Astrocyte of the hippocampus (primary cell): ENCODE results near the gene ITGB1BP1.

Experiments used
- DNase-seq: peaks from one replicate; pipeline ENCODE4 v3.0.0; 2011; ENCODE audit warnings: low read depth, low spot score

ITGB1BP1 gene

DNA sequence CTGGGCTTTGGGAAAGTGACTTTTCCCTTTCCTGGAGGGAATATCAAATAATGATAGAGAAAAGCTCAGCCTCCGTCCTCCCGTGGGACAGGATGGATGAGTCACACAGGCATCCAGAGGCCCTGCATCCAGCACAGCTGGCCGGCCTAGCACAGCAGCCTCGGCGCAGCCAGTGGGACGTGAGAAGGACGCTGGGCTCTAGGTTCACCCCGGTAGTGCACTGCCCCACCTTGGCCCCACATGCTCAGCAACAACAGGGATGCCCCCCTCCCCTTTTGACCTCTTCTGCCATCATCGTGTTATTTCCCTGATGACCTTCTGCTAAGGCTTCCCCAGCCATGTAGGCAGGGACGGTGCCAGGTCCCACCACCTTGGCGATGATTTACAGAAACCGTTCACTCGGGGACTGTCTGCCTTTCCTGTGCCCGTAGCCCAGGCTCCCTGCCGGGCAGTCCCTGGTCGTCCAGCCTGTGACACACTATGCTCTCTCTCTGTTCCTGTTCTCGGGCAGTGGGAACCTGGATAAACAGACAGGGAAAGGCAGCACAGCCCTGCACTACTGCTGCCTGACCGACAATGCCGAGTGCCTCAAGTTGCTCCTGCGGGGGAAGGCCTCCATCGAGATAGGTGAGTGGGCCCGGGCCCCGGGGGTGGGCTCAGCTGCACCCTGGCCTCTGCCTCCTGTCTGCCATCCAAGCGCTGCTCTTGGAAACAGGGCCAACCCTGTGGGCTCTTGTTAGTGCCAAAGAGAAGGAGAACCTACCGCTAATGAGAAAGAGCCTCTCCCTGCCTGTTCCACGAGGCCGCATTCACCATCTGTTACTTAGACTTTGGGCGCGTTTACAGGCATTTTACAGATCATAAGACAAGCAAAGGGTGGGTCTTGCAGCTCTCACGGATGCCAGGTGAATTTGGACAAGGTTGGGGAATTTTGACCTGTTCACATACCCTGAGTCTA, 44.6 kb downstream of the ITGB1BP1 start:
- peak; percentile 64 for DNase-seq

DNA sequence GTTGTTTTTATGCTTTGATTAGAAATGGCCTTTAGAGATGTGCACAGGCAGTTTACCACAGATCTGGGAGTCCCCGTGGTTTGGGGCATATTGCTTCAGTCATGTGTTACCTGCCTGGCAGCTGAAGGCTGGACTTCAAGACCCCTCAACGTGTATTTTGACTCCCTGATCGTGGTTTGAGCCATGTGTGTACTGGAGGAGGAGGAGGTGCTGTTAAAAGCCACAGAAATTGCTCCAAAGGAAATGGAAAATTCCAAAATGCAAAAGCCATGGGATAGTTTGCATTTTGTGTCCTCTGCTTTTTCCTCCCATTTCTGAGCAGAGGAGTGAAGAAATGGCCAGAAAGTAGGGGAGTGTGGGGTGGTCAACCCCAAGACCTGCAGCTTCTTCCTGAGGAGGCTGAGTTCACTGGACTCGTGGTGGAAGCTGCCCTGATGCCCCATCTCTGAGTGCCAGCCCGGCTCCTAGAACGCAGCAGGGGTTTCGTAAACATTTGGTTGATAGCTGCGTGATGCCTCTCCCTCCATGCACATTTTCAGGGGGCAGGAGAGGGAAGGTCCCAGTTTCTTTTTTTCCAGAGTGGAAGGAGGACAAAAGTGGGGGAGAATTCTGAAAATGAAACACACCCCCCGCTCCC, 45.7 kb downstream of the ITGB1BP1 start:
- no peak for DNase-seq

GRCh38 chr2:9375857-9376428, 47.4 kb downstream of the ITGB1BP1 start:
- DNase-seq: no peak

DNA sequence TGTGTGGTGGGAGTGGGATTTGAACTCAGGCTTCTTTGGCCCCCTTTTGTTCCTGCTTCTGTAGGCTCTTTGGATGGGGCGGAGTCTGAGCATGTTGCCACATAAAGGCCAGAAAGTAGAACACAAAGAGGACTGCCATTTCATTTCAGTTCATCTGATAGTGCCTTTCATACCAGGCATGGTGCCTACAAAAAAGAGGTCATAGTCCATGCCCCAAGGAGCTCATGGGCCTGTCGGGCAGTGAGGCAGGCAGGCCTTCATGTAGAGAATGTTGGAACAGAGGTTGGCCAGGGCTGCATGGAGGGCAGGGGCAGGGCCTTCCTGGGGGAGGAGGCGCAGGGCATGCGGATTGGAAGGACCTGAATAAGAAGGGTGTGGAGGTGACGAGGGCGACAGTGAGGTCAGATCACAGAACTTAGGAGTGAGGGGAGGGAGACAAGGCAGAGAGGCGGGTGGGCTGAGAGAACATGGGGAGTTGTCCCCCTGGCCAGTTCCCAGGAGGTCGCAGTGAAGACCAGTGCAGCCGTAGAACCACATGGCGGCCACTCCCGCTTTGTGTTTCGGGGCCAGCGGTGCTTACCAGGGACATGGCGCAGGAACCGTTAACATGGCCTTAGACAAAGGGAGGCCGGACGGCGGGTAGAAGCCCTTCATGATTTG, 49.1 kb downstream of the ITGB1BP1 start:
- DNase-seq: no peak

GRCh38 chr2:9373476-9373875, 49.9 kb downstream of the ITGB1BP1 start:
- DNase-seq: no peak

- DNase-seq: no peak
These were observed 50.3 kb downstream of the ITGB1BP1 start for GRCh38 chr2:9373047-9373446.

DNA sequence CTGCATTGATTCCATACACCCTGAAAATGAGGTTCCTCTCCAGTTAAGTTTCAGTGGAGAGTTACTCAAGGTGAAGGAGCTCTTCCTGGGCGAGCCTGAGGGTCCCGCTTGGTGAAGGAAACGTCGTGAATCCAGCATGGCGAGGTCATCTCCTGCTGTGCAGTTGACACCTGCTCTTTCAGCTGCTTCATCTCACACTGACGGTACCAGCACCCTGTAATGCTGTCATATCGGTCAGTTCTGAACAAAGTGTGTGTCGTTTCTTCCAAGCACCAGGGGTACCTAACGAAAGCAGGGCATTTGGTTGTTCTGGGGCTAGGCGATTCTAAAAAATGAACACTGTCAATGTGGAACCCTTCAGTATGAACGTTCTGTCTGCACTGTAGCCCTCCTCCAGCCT, 52.6 kb downstream of the ITGB1BP1 start:
- no peak for DNase-seq

DNA sequence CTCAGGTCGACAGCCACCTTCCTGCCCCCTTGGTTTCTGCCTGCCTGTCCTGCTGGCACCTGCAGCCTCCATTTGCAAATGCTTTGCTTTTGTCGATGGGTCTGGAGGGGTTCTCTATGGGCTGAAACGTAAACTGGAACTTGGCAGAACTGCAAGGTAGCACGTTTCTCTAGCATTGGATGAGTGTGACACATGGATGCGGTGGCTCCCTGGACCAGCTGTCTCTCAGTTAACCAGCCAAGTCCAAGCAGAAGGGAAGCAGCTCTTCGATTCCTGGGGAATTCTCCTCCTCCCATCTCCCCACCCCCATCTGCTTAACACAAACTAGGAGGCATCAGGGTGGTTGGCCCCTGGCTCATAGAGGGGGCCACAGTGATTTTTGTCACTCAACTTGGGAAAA, 57.3 kb downstream of the ITGB1BP1 start:
- no peak for DNase-seq

GRCh38 chr2:9365498-9366019, 57.8 kb downstream of the ITGB1BP1 start:
- no peak for DNase-seq

GRCh38 chr2:9364791-9365497, 58.4 kb downstream of the ITGB1BP1 start:
- DNase-seq: peak; percentile 33

- no peak for DNase-seq
These were observed 59.0 kb downstream of the ITGB1BP1 start for GRCh38 chr2:9364373-9364772.

DNA sequence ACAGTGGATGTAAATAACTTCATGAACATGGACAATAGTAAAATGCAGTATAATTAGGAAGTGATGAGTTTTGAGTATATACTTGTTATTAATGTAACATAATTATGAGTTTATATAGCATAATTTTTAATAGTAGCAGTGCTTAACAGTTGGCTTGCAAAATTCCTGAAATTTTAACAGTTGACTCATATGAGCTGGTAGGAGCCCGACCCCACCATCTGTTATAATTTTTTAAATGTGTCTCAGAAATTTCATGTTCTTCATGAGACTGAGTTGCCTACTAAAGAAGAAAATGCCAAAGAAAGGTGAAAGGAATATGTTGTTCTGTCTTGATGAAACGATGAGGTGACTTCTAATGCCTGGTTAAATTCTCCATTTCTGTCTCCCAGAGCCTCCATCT, 62.6 kb downstream of the ITGB1BP1 start:
- no peak for DNase-seq

DNA sequence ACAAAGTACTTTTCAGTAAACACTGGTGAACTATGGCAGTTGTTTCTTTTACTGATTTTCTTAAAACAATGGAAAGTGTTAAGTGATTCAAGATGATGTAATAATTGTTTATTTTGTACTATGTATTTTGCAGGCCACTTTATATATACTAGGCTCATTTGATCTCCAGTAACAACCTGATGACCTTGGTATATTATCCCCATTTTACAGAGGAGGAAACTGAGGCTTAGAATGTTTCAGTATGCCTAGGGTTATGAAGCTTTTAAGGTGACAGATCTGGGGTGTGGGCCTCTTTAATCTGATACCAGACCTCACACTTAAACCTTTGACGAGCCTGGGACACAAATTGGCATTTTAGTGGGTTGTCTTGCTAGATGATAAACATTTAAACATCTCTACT, 63.2 kb downstream of the ITGB1BP1 start:
- DNase-seq: no peak

GRCh38 chr2:9359463-9359862, 63.9 kb downstream of the ITGB1BP1 start:
- DNase-seq: no peak

DNA sequence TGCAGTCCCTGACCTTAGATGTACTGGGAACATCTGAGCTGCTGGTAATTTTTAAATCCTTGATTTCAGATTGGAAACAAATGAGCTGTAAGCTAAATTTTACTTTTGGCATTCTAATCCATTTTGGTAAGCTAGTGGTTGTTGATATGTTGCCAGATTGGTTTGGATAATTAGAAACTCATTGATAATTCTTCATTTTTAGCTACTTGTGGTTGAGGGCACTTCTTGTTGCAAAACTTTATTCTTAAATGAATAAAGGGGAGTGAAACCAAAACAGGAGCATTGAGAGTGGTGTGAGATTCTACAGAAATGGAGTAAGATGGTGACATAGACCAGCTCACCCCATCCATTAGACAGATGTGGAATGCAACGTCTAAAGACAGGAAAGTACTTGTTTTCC, 64.5 kb downstream of the ITGB1BP1 start:
- DNase-seq: no peak

DNA sequence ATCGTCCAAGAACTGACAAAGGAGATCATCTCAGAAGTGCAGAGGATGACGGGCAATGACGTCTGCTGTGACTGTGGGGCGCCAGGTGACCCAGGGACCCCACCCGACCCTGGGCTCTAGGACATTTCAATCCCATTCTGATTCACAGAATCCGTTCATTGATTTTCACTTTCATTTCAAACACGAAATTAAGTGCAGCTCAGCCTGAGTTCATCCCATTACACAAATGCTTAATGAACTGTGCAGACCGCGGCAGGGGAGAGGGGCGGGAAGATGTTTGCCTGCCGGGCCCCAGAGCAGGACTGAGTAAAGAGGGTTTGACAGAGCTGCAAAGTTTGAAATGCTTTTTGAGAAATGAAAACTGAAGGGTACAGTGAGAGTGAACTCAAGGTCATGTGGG, 67.1 kb downstream of the ITGB1BP1 start:
- peak; percentile 59 for DNase-seq

DNA sequence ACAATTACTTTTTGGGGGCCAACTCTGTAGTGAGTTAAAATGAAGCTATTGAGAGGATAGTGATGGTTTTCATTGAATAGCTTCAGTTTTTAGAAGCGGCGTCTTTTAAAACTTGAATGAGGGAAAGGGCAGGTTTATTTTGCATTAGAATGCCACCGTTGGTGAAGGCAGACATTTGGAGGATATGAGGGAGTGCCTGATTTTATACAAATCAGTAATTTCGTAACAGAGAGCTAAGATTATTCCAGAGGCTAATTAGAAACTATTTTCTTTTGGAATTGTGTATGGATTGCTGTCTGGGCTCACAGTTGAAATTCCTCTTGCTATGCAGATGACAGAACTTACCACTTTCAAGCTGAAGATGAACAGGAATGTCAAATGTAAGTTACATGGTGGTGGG, 67.6 kb downstream of the ITGB1BP1 start:
- no peak for DNase-seq

DNA sequence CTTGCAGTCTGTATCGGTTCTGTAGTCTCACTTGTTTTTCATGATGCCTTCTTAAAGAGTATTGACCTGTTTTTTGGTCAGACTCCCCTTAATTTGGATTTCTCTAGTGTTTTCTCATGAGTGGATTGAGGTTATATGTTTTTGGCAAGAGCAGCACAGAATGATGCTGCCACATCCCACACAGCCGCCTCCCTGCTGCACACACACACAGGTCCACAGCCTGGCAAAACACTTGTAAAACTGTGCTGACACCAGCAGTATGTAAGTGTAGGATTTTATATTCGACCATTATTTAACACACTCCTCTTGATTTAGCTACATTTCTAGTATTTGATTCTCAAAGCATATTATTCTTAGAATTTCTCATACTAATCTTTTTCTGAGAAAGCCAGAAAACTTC, 68.1 kb downstream of the ITGB1BP1 start:
- no peak for DNase-seq

DNA sequence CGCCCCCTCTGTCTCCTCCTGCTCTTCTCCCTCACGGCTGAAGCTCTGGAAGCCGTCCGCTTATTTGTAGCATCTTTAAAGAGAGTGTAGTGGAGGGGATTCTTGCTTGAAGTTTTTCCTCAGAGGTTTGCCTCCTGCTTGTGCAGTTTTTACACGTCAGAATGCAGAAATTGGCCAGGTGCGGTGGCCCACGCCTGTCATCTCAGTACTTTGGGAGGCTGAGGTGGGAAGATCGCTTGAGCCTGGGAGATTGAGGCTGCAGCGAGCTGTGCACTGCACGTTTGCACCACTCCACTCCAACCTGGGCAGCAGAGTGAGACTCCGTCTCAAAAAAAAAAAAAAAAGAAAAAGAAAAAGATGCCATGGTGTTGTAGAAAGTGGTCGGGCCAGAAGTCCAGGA, 69.0 kb downstream of the ITGB1BP1 start:
- no peak for DNase-seq
